K562 (cell line): ENCODE data around the gene HTR4. TPM values are rescaled to one million over a fixed set of nuclear protein-coding genes. Genes with fewer than 3 reads are reported as not detected.

Experiments used
- ATAC-seq: fragments of 200-7000 bp; cut with Tn5 transposase; 3 replicates; pipeline ENCODE4 v1.9.1; 2020; ENCODE audit warnings: moderate library complexity
- BruUV-seq: library from RNA; stranded (reverse); fragments of 400-500 nt; replicated peaks from 2 replicates; lab custom pipeline; 2021; lab: Mats Ljungman, UMichigan
- CTCF ChIA-PET: fragments of 300-600 bp; formaldehyde crosslinking; extraction: SDS; loops from one replicate; lab custom pipeline; 2021; ENCODE audit warnings: low intra/inter-chr PET ratio; lab: Yijun Ruan, JAX
- POLR2A ChIA-PET: fragments of 300-600, 350-650 bp; sonication (Branson Sonifier 250); formaldehyde crosslinking; extraction: SDS; loops from one replicate; lab custom pipeline; 2021; ENCODE audit warnings: antibody characterized with exemption, inconsistent platforms; lab: Yijun Ruan, JAX
- DNase-seq, 4 experiments: peaks; one replicate each; pipeline versions ENCODE4 v3.0.0 to v3.0.0-alpha.2; 2011 to 2018; ENCODE audit warnings: low spot score in 3 of 4, mixed read lengths in 3 of 4; ENCODE audit errors: extremely low read depth in 1 of 4
- FAIRE-seq: peaks from 2 replicates; lab custom pipeline; 2011; peaks lifted over from hg19 to GRCh38; lab: Jason Lieb, UNC
- H2AFZ ChIP-seq: 2 replicates; pipeline ENCODE4 v1.6.0; 2011; ENCODE audit warnings: low read depth, low read length, control low read depth, inconsistent platforms
- H3K27ac ChIP-seq: fragments of 200-600 bp; 3 replicates; pipeline ENCODE4 v1.8.0; 2011; ENCODE audit warnings: low read depth, mild to moderate bottlenecking, control low read depth, inconsistent platforms, low read length, moderate library complexity, mixed read lengths; ENCODE audit errors: extremely low read depth
- H3K27me3 ChIP-seq, 2 experiments: fragments of 300-600 bp in 1 of 2; 2 replicates in 1 of 2; 3 replicates in 1 of 2; pipeline versions ENCODE4 v1.6.0 to v1.8.0; 2011; ENCODE audit warnings: inconsistent platforms in 2 of 2, low read length in 2 of 2, mild to moderate bottlenecking in 1 of 2, mixed read lengths in 1 of 2, moderate library complexity in 1 of 2; ENCODE audit not compliant: control insufficient read depth in 2 of 2, insufficient read depth in 2 of 2
- H3K36me3 ChIP-seq: fragments of 300-600 bp; 3 replicates; pipeline ENCODE4 v1.8.0; 2011; ENCODE audit warnings: mild to moderate bottlenecking, low read length, inconsistent platforms; ENCODE audit not compliant: control insufficient read depth, insufficient read depth
- H3K4me1 ChIP-seq, 2 experiments: fragments of 200-600 bp in 1 of 2; replicated peaks in 1 of 2; 2 replicates in 1 of 2; 3 replicates in 1 of 2; pipeline versions ENCODE4 v1.5.1 to v1.8.0; 2011; ENCODE audit warnings: inconsistent platforms in 2 of 2, low read length in 2 of 2, mild to moderate bottlenecking in 1 of 2, mixed read lengths in 1 of 2, moderate library complexity in 1 of 2; ENCODE audit not compliant: control insufficient read depth in 2 of 2, insufficient read depth in 2 of 2
- H3K4me2 ChIP-seq: 2 replicates; pipeline ENCODE4 v1.6.1; 2011; ENCODE audit warnings: low read length, control low read depth, inconsistent platforms, mixed read lengths; ENCODE audit not compliant: insufficient read depth
- H3K4me3 ChIP-seq: fragments of 200-600 bp; sonication (generic), shearing (Covaris generic); 2 replicates; pipeline ENCODE4 v1.5.1; 2016; ENCODE audit warnings: control low read depth, inconsistent platforms
- H3K79me2 ChIP-seq: fragments of 200-600 bp; 3 replicates; pipeline ENCODE4 v1.8.0; 2011; ENCODE audit warnings: low read length, inconsistent platforms; ENCODE audit not compliant: control insufficient read depth, insufficient read depth
- H3K9ac ChIP-seq, 2 experiments: 2 replicates each; pipeline versions ENCODE4 v1.6.0 to v1.6.1; 2011; ENCODE audit warnings: low read depth in 2 of 2, low read length in 2 of 2, control low read depth in 1 of 2, inconsistent platforms in 1 of 2, mild to moderate bottlenecking in 1 of 2, mixed read lengths in 1 of 2; ENCODE audit not compliant: insufficient read depth in 1 of 2
- H3K9me1 ChIP-seq: one replicate; pipeline ENCODE4 v1.6.0; 2011; ENCODE audit warnings: inconsistent platforms, mild to moderate bottlenecking, low read length, moderate library complexity; ENCODE audit not compliant: control insufficient read depth, insufficient read depth
- H3K9me3 ChIP-seq: replicated peaks from 2 replicates; pipeline ENCODE4 v1.5.1; 2011; ENCODE audit warnings: low read depth, low read length, inconsistent platforms; ENCODE audit not compliant: control insufficient read depth, insufficient read depth
- H4K20me1 ChIP-seq: replicated peaks from 2 replicates; pipeline ENCODE4 v1.6.1; 2011; ENCODE audit warnings: low read length, inconsistent platforms, mixed read lengths; ENCODE audit not compliant: control insufficient read depth, insufficient read depth
- BCL6 ChIP-seq: fragments of 250-450 bp; sonication (Bioruptor Pico); IDR thresholded peaks from 2 replicates; pipeline ENCODE4 v1.4.0; 2020
- ETV1 ChIP-seq: fragments of 450-650 bp; conservative IDR thresholded peaks from 2 replicates; pipeline ENCODE4 v1.6.1; 2016; ENCODE audit warnings: missing genetic modification characterization, control low read depth, low read depth, missing compliant biosample characterization
- ETV6 ChIP-seq, 3 experiments: fragments of 150-350 bp in 1 of 3; sonication (generic) in 1 of 3; formaldehyde crosslinking in 1 of 3; IDR thresholded peaks; 2 replicates each; pipeline versions ENCODE4 v1.6.1 to v1.8.0; 2014 to 2022; ENCODE audit warnings: borderline replicate concordance in 2 of 3, low read depth in 2 of 3, antibody characterized with exemption in 1 of 3, low read length in 1 of 3, mild to moderate bottlenecking in 1 of 3, missing genetic modification reagents in 1 of 3
- HBP1 ChIP-seq: fragments of 450-650 bp; formaldehyde crosslinking; IDR thresholded peaks from 2 replicates; pipeline ENCODE4 v1.4.0; 2022; ENCODE audit warnings: missing genetic modification characterization
- ILF3 ChIP-seq: fragments of 450-650 bp; IDR thresholded peaks from 2 replicates; pipeline ENCODE4 v1.6.1; 2018; ENCODE audit warnings: antibody characterized with exemption, mild to moderate bottlenecking, moderate library complexity, borderline replicate concordance
- NCOA6 ChIP-seq: fragments of 450-650 bp; IDR thresholded peaks from 2 replicates; pipeline ENCODE4 v1.6.1; 2017; ENCODE audit warnings: mild to moderate bottlenecking
- NFIC ChIP-seq: fragments of 450-650 bp; IDR thresholded peaks from 2 replicates; pipeline ENCODE4 v1.6.1; 2017; ENCODE audit warnings: mild to moderate bottlenecking, inconsistent platforms
- NR4A1 ChIP-seq, 2 experiments: fragments of 250-450 bp in 1 of 2; fragments of 450-650 bp in 1 of 2; sonication (Bioruptor Pico) in 1 of 2; IDR thresholded peaks; 2 replicates each; pipeline versions ENCODE4 v1.4.0 to v1.6.1; 2016 to 2020; ENCODE audit warnings: mild to moderate bottlenecking in 2 of 2, missing compliant biosample characterization in 1 of 2, missing genetic modification characterization in 1 of 2, moderate library complexity in 1 of 2
- SIRT6 ChIP-seq: IDR thresholded peaks from one replicate; pipeline ENCODE4 v1.6.1; 2012; ENCODE audit warnings: low read depth, mild to moderate bottlenecking, control low read depth, inconsistent platforms, low read length, moderate library complexity
- SOX6 ChIP-seq: fragments of 450-650 bp; IDR thresholded peaks from 2 replicates; pipeline ENCODE4 v1.6.1; 2014; ENCODE audit warnings: mild to moderate bottlenecking
- ZNF511 ChIP-seq: sonication (generic); formaldehyde crosslinking; IDR thresholded peaks from 2 replicates; pipeline ENCODE4 v1.8.0; 2022; ENCODE audit warnings: mild to moderate bottlenecking, missing genetic modification reagents
- WGBS: fragments of 100-300 bp; shearing (Covaris generic); methylation state at CpG from one replicate; pipeline ENCODE4 v1.1.6; 2016; ENCODE audit warnings: low coverage, mixed read lengths; ENCODE audit not compliant: insufficient coverage; ENCODE audit errors: missing lambda C conversion rate; 5-methylcytosine and 5-hydroxymethylcytosine counted together
- in situ Hi-C: fragments of 300-500 bp; cut with MboI; formaldehyde crosslinking; loops from 4 replicates; pipeline ENCODE4 v1.15.0; 2018; ENCODE audit warnings: inconsistent platforms, mixed read lengths
- intact Hi-C: fragments of 100-400 bp; cut with micrococcal nuclease; formaldehyde crosslinking; loops from 2 replicates; pipeline ENCODE4 v1.14.2; 2022
- polyA plus RNA-seq, 8 experiments: library from polyadenylated mRNA; depleted of rRNA in 4 of 8; stranded (reverse) in 5 of 8; unstranded in 3 of 8; fragments of >200 nt; fragmentation: Nextera tagmentation in 2 of 8; fragmentation: Illumina TruSeq in 1 of 8; extraction: Ambion mirVana in 2 of 8; extraction: Trizol in 1 of 8; gene quantifications; 2 replicates each; pipeline versions ENCODE4 v1.2.1 to v1.2.3, GENCODE V29; 2011 to 2014; ENCODE audit warnings: inconsistent platforms in 1 of 8, missing spikeins in 1 of 8
- total RNA-seq, 7 experiments: library from RNA; depleted of rRNA in 6 of 7; stranded (reverse); fragments of >200 nt in 6 of 7; fragmentation: Illumina TruSeq in 2 of 7; extraction: Trizol in 2 of 7; gene quantifications; 2 replicates each; pipeline versions ENCODE4 v1.2.1 to v1.2.3, GENCODE V29; 2011 to 2021; ENCODE audit warnings: low replicate concordance in 1 of 7

Gene HTR4
- total and polyA plus RNA-seq, 9 of the 15 experiments (the other 6 are each of a cell fraction or from before 2014, with no cell fraction given), result 0.13 TPM; not detected in 8

- FAIRE-seq (no peak), ATAC-seq (no peak), DNase-seq (peak in 1 of 4 experiments; percentile 9)
- Histone ChIP-seq H3K9me3 (no peaks in the 10 kb centered on the region), H2AFZ (no peak overlapping the region; the same call in 1 of the 2 replicates), H4K20me1 (no peaks in the 10 kb centered on the region), H3K4me3 (no peak overlapping the region), H3K27ac (no peak overlapping the region), H3K79me2 (no peaks in the 10 kb centered on the region), H3K4me1 (no peaks in the 10 kb centered on the region; a peak in 1 of 5 replicates), H3K36me3 (no peaks in the 10 kb centered on the region), H3K9ac (no peak overlapping the region), H3K4me2 (no peak overlapping the region), H3K9me1 (no peaks in the 10 kb centered on the region), H3K27me3 (no peaks in the 10 kb centered on the region)
- intact Hi-C loops, result no loop called here
- CTCF ChIA-PET, result no interaction called here
- TF ChIP-seq ZNF511 (CRISPR knock-in tag) (no peak), NFIC (peak; percentile 29), NR4A1 (CRISPR knock-in tag; IDR thresholded peaks at IDR 0.05) (no peak), NR4A1 (tag; IDR thresholded peaks at IDR 0.05) (no peak), ETV1 (no peak), SOX6 (0 out of 2 replicates have a peak, but pooled peaks have one; percentile 15)
- POLR2A ChIA-PET, result no interaction called here
- in situ Hi-C loops, result no loop called here
- 6% methylated on average over 4 of the region's 4 CpGs for WGBS
- BruUV-seq, result no TSS peak
Measured at GRCh38 chr5:148559461-148559860, 94.9 kb downstream of the HTR4 start.

GRCh38 chr5:148558892-148559291 lies 95.4 kb downstream of the HTR4 start:
- no peaks in the 10 kb centered on the region for H3K9me1 ChIP-seq
- no peak overlapping the region for H3K27ac ChIP-seq
- no peaks in the 10 kb centered on the region for H4K20me1 ChIP-seq
- no peak overlapping the region for H2AFZ ChIP-seq
- H3K4me1 ChIP-seq, result no peaks in the 10 kb centered on the region; a peak in 1 of 5 replicates
- no peaks in the 10 kb centered on the region for H3K79me2 ChIP-seq
- no peaks in the 10 kb centered on the region for H3K36me3 ChIP-seq
- DNase-seq (no peak), ATAC-seq (no peak), FAIRE-seq (no peak)
- in situ Hi-C loops, result no loop called here
- 41% methylated on average over 2 of the region's 2 CpGs for WGBS
- ChIA-PET CTCF (no interaction called here), POLR2A (interaction anchor here (0.7 kb wide), 1 partner anchor 260 kb away, joined by 3 read pairs; no protein-coding TSS in a partner anchor)
- intact Hi-C loops, result no loop called here
- H3K9me3 ChIP-seq, result no peaks in the 10 kb centered on the region
- H3K4me2 ChIP-seq, result no peak overlapping the region
- no peak overlapping the region for H3K4me3 ChIP-seq
- BruUV-seq, result no TSS peak
- H3K27me3 ChIP-seq, result no peaks in the 10 kb centered on the region
- H3K9ac ChIP-seq, result no peak overlapping the region
- no peak for TF ChIP-seq ILF3
- TF ChIP-seq ETV6 (IDR thresholded peaks at IDR 0.05; ENCODE audit: borderline replicate concordance in 1 of 2, low read depth in 2 of 2, low read length in 1 of 2), result no peak
- no peak for TF ChIP-seq ETV6 (CRISPR knock-in tag; IDR thresholded peaks at IDR 0.05; ENCODE audit: borderline replicate concordance)
- TF ChIP-seq BCL6 (CRISPR knock-in tag), result no peak
- no peak for TF ChIP-seq HBP1 (CRISPR knock-in tag)
- no peak for TF ChIP-seq NCOA6
- TF ChIP-seq SIRT6, result no peak
